GM18873 (cell line): ENCODE data around the gene CCDC149.

Experiments used
- ATAC-seq: cut with Tn5 transposase; IDR thresholded peaks from one replicate; pipeline ENCODE4 v1.9.1; 2021; ENCODE audit warnings: mild to moderate bottlenecking, moderate library complexity, moderate number of reproducible peaks; ENCODE audit not compliant: unreplicated experiment, low FRiP score

Gene CCDC149

GRCh38 chr4:24845902-24846301, 66.9 kb downstream of the CCDC149 start:
- ATAC-seq: no peak

GRCh38 chr4:24845132-24845531, 67.7 kb downstream of the CCDC149 start:
- no peak for ATAC-seq

GRCh38 chr4:24843096-24843495, 69.7 kb downstream of the CCDC149 start:
- ATAC-seq: no peak

- no peak for ATAC-seq
These were observed 70.5 kb downstream of the CCDC149 start for GRCh38 chr4:24842356-24842755.

- ATAC-seq: no peak
These were observed 71.9 kb downstream of the CCDC149 start for GRCh38 chr4:24840826-24841543.

- no peak for ATAC-seq
These were observed 72.5 kb downstream of the CCDC149 start for GRCh38 chr4:24840362-24840761.

GRCh38 chr4:24837781-24838180, 75.1 kb downstream of the CCDC149 start:
- ATAC-seq: no peak

GRCh38 chr4:24837336-24837735, 75.5 kb downstream of the CCDC149 start:
- ATAC-seq: no peak

- no peak for ATAC-seq
These were observed 76.1 kb downstream of the CCDC149 start for GRCh38 chr4:24836661-24837242.

GRCh38 chr4:24835696-24836095, 77.1 kb downstream of the CCDC149 start:
- no peak for ATAC-seq

- ATAC-seq: no peak
These were observed 81.2 kb downstream of the CCDC149 start for GRCh38 chr4:24831637-24832036.

- ATAC-seq: no peak
These were observed 88.1 kb downstream of the CCDC149 start for GRCh38 chr4:24824720-24825119.

GRCh38 chr4:24820541-24820940, 92.3 kb downstream of the CCDC149 start:
- no peak for ATAC-seq

GRCh38 chr4:24816797-24817196, 96.0 kb downstream of the CCDC149 start:
- no peak for ATAC-seq

GRCh38 chr4:24813732-24814131, 99.1 kb downstream of the CCDC149 start:
- no peak for ATAC-seq

- no peak for ATAC-seq
These were observed 101.8 kb downstream of the CCDC149 start for GRCh38 chr4:24810871-24811631.

GRCh38 chr4:24809815-24810405, 102.9 kb downstream of the CCDC149 start:
- no peak for ATAC-seq

GRCh38 chr4:24809376-24809775, 103.5 kb downstream of the CCDC149 start:
- ATAC-seq: no peak

GRCh38 chr4:24808955-24809354, 103.9 kb downstream of the CCDC149 start:
- no peak for ATAC-seq

- no peak for ATAC-seq
These were observed 104.6 kb downstream of the CCDC149 start for GRCh38 chr4:24808261-24808660.

- no peak for ATAC-seq
These were observed 105.2 kb downstream of the CCDC149 start for GRCh38 chr4:24807611-24808010.
